NCI-H82 treated with DMSO at 0.1 percent for 48 hours (cell line): ENCODE data around the gene HPCAL4.

Experiments
- DNase-seq: peaks from one replicate; lab custom pipeline; 2025; ENCODE audit not compliant: unreplicated experiment; lab: John Stamatoyannopoulos, UW

The HPCAL4 gene

GRCh38 chr1:39652554-39652953, 38.7 kb downstream of the HPCAL4 start:
- no peak for DNase-seq

- DNase-seq, result no peak
These were observed 39.1 kb downstream of the HPCAL4 start for GRCh38 chr1:39652105-39652504.

GRCh38 chr1:39650431-39650830, 40.8 kb downstream of the HPCAL4 start:
- no peak for DNase-seq

- DNase-seq, result no peak
These were observed 41.5 kb downstream of the HPCAL4 start for GRCh38 chr1:39649636-39650185.

- no peak for DNase-seq
These were observed 42.7 kb downstream of the HPCAL4 start for GRCh38 chr1:39648496-39648895.

- no peak for DNase-seq
These were observed 44.0 kb downstream of the HPCAL4 start for GRCh38 chr1:39647247-39647646.

- peak; percentile 74 for DNase-seq
These were observed 44.8 kb downstream of the HPCAL4 start for GRCh38 chr1:39646232-39647081.

- DNase-seq, result no peak
These were observed 45.7 kb downstream of the HPCAL4 start for GRCh38 chr1:39645411-39646043.

- no peak for DNase-seq
These were observed 47.5 kb downstream of the HPCAL4 start for GRCh38 chr1:39643705-39644104.

GRCh38 chr1:39642796-39643195, 48.4 kb downstream of the HPCAL4 start:
- DNase-seq, result no peak

GRCh38 chr1:39640861-39641260, 50.4 kb downstream of the HPCAL4 start:
- DNase-seq, result no peak

- peak; percentile 60 for DNase-seq
These were observed 51.7 kb downstream of the HPCAL4 start, which contains the start of gene HEYL for GRCh38 chr1:39639305-39640130. TSS of gene HEYL (minus strand) at chr1:39639643. CDS start at chr1:39639625, 18 bp downstream.

GRCh38 chr1:39638965-39639304, 52.3 kb downstream of the HPCAL4 start:
- no peak for DNase-seq

GRCh38 chr1:39637361-39637760, 53.9 kb downstream of the HPCAL4 start:
- no peak for DNase-seq

- no peak for DNase-seq
These were observed 55.4 kb downstream of the HPCAL4 start for GRCh38 chr1:39635871-39636210.

- peak; percentile 89 for DNase-seq
These were observed 55.9 kb downstream of the HPCAL4 start for GRCh38 chr1:39635205-39635870.

- no peak for DNase-seq
These were observed 57.8 kb downstream of the HPCAL4 start for GRCh38 chr1:39633422-39633821.

- no peak for DNase-seq
These were observed 58.4 kb downstream of the HPCAL4 start for GRCh38 chr1:39632682-39633417.

GRCh38 chr1:39632323-39632681, 58.9 kb downstream of the HPCAL4 start:
- DNase-seq, result no peak
